DND-41 (cell line): ENCODE data around the gene ITGB2.
"Not testable (repeated sequence)": the region's sequence is repeated elsewhere in the genome, so short reads cannot be mapped to it uniquely, and the experiment has no call there.

ENCODE experiments used
- ATAC-seq: fragments of 200-7000 bp; cut with Tn5 transposase; 3 replicates; pipeline ENCODE4 v1.9.1; 2021; ENCODE audit warnings: low read depth; ENCODE audit not compliant: insufficient read depth
- DNase-seq: peaks from one replicate; pipeline ENCODE4 v3.0.0-alpha.2; 2020
- H2AFZ ChIP-seq: 2 replicates; pipeline ENCODE4 v1.6.0; 2012; ENCODE audit warnings: low read depth, low read length
- H3K27ac ChIP-seq: 2 replicates; pipeline ENCODE4 v1.5.1; 2012; ENCODE audit warnings: low read length, inconsistent platforms
- H3K27me3 ChIP-seq: fragments of 200-600 bp; sonication (generic); 2 replicates; pipeline ENCODE4 v1.6.0; 2012; ENCODE audit warnings: low read length, mild to moderate bottlenecking, inconsistent platforms; ENCODE audit not compliant: insufficient read depth, poor library complexity
- H3K36me3 ChIP-seq: 2 replicates; pipeline ENCODE4 v1.5.1; 2012; ENCODE audit warnings: low read length, inconsistent platforms; ENCODE audit not compliant: insufficient read depth
- H3K4me1 ChIP-seq: 2 replicates; pipeline ENCODE4 v1.5.1; 2012; ENCODE audit warnings: mild to moderate bottlenecking, low read length; ENCODE audit not compliant: insufficient read depth
- H3K4me2 ChIP-seq: 2 replicates; pipeline ENCODE4 v1.6.0; 2012; ENCODE audit warnings: mild to moderate bottlenecking, moderate library complexity, low read length, inconsistent platforms; ENCODE audit not compliant: insufficient read depth
- H3K4me3 ChIP-seq, 2 experiments: fragments of 200-600 bp in 1 of 2; shearing (Covaris generic) in 1 of 2; 2 replicates each; pipeline ENCODE4 v1.5.1; 2012 to 2016; ENCODE audit warnings: inconsistent platforms in 2 of 2, low read length in 2 of 2, mild to moderate bottlenecking in 2 of 2, low read depth in 1 of 2, moderate library complexity in 1 of 2
- H3K79me2 ChIP-seq: 2 replicates; pipeline ENCODE4 v1.6.0; 2012; ENCODE audit warnings: low read length, inconsistent platforms; ENCODE audit not compliant: insufficient read depth
- H3K9ac ChIP-seq: 2 replicates; pipeline ENCODE4 v1.6.0; 2012; ENCODE audit warnings: low read depth, mild to moderate bottlenecking, inconsistent platforms, low read length, moderate library complexity
- H3K9me3 ChIP-seq: 2 replicates; pipeline ENCODE4 v1.5.1; 2012; ENCODE audit warnings: low read length, moderate library complexity, mild to moderate bottlenecking, inconsistent platforms; ENCODE audit not compliant: insufficient read depth, severe bottlenecking
- H4K20me1 ChIP-seq: 2 replicates; pipeline ENCODE4 v1.6.0; 2012; ENCODE audit warnings: low read length; ENCODE audit not compliant: insufficient read depth
- CTCF ChIP-seq: IDR thresholded peaks from 2 replicates; pipeline ENCODE4 v1.5.1; 2012; ENCODE audit warnings: borderline replicate concordance, low read length, moderate library complexity, mild to moderate bottlenecking; ENCODE audit not compliant: poor library complexity, severe bottlenecking; ENCODE audit errors: extremely low read depth
- EZH2 ChIP-seq: IDR thresholded peaks from 3 replicates; pipeline ENCODE4 v1.6.1; 2012; ENCODE audit warnings: borderline replicate concordance, low read depth, mild to moderate bottlenecking, moderate library complexity, low read length, inconsistent platforms; ENCODE audit not compliant: severe bottlenecking

The ITGB2 gene

GRCh38 chr21:44929799-44930542, 9.3 kb upstream of the ITGB2 start:
- peak overlapping the region; percentile 85 for H3K27ac ChIP-seq
- ATAC-seq (no peak), DNase-seq (no peak)
- H3K4me3 ChIP-seq: no peak overlapping the region; a peak in 1 of 4 replicates
- no peaks in the 10 kb centered on the region for H3K9me3 ChIP-seq
- peak overlapping the region; percentile 35 for H3K9ac ChIP-seq
- no peaks in the 10 kb centered on the region for H3K79me2 ChIP-seq
- H3K4me1 ChIP-seq: peaks cover 82% of the 10 kb centered on the region
- no peaks in the 10 kb centered on the region for H3K36me3 ChIP-seq
- no peak overlapping the region for H2AFZ ChIP-seq
- peaks cover 6% of the 10 kb centered on the region; the same call in 1 of the 2 replicates for H4K20me1 ChIP-seq
- peaks cover 7% of the 10 kb centered on the region for H3K27me3 ChIP-seq
- TF ChIP-seq EZH2 (no peak), CTCF (no peak)
- peak overlapping the region; percentile 77 for H3K4me2 ChIP-seq

GRCh38 chr21:44929242-44929798, 8.6 kb upstream of the ITGB2 start:
- Histone ChIP-seq H3K36me3 (no peaks in the 10 kb centered on the region), H3K9me3 (no peaks in the 10 kb centered on the region), H3K79me2 (no peaks in the 10 kb centered on the region), H4K20me1 (peaks cover 6% of the 10 kb centered on the region; the same call in 1 of the 2 replicates), H3K27me3 (peaks cover 7% of the 10 kb centered on the region), H2AFZ (no peak overlapping the region), H3K4me1 (peaks cover 86% of the 10 kb centered on the region), H3K9ac (no peak overlapping the region), H3K4me2 (no peak overlapping the region), H3K4me3 (no peak overlapping the region), H3K27ac (peak overlapping the region; percentile 85)
- TF ChIP-seq EZH2: no peak
- no peak for TF ChIP-seq CTCF
- no peak for DNase-seq
- ATAC-seq: no peak

- H3K27me3 ChIP-seq, ATAC-seq: not testable (repeated sequence)
Measured at GRCh38 chr21:44928500-44929241, 8.0 kb upstream of the ITGB2 start.

More at GRCh38 chr21:44928500-44929241, 8.0 kb upstream of the ITGB2 start:
- H2AFZ ChIP-seq, H3K79me2 ChIP-seq, DNase-seq, H3K9me3 ChIP-seq, H4K20me1 ChIP-seq, H3K36me3 ChIP-seq: not testable (repeated sequence)
- Histone ChIP-seq H3K9ac (peak overlapping the region; percentile 53; the same call in 1 of the 2 replicates), H3K4me3 (peak overlapping the region in 1 of 2 experiments; percentile 41; a peak in 2 of 4 replicates), H3K27ac (peak overlapping the region; percentile 87), H3K4me2 (peak overlapping the region; percentile 58), H3K4me1 (peaks cover 86% of the 10 kb centered on the region)
